Endothelial cell of umbilical vein (primary cell): ENCODE measurements around the gene PRR5L. TPM values are rescaled to one million over a fixed set of nuclear protein-coding genes. Genes with fewer than 3 reads are reported as not detected.

ENCODE experiments used
- BruUV-seq: library from RNA; stranded (reverse); fragments of 400-500 nt; replicated peaks from 2 replicates; lab custom pipeline; 2021; lab: Mats Ljungman, UMichigan
- CTCF ChIA-PET: fragments of 300-600, 350-600 bp; sonication (Branson Sonifier 250); formaldehyde crosslinking; loops from one replicate; lab custom pipeline; 2021; ENCODE audit warnings: antibody characterized with exemption, inconsistent platforms; lab: Charles Lee
- POLR2A ChIA-PET: fragments of 300-600, 350-600 bp; sonication (Branson Sonifier 250); formaldehyde crosslinking; loops from one replicate; lab custom pipeline; 2021; ENCODE audit warnings: antibody characterized with exemption, inconsistent platforms; lab: Charles Lee
- DNase-seq: peaks from one replicate; pipeline ENCODE4 v3.0.0-alpha.2; 2011; ENCODE audit warnings: low read depth, low spot score
- FAIRE-seq: peaks from 2 replicates; lab custom pipeline; 2011; peaks lifted over from hg19 to GRCh38; lab: Jason Lieb, UNC
- H2AFZ ChIP-seq: 2 replicates; pipeline ENCODE4 v1.6.0; 2012; ENCODE audit warnings: low read depth, low read length, control low read depth, inconsistent platforms
- H3K27ac ChIP-seq: 2 replicates; pipeline ENCODE4 v1.5.1; 2011; ENCODE audit warnings: low read depth, mild to moderate bottlenecking, control low read depth, low read length, moderate library complexity; ENCODE audit not compliant: insufficient read depth
- H3K27me3 ChIP-seq, 2 experiments: 2 replicates each; pipeline versions ENCODE4 v1.6.0 to v1.6.1; 2011; ENCODE audit warnings: low read length in 2 of 2, mixed read lengths in 1 of 2; ENCODE audit not compliant: control insufficient read depth in 2 of 2, insufficient read depth in 2 of 2
- H3K36me3 ChIP-seq, 2 experiments: 2 replicates in 1 of 2; 3 replicates in 1 of 2; pipeline ENCODE4 v1.5.1; 2011; ENCODE audit warnings: low read length in 2 of 2, mild to moderate bottlenecking in 1 of 2, moderate library complexity in 1 of 2; ENCODE audit not compliant: control insufficient read depth in 2 of 2, insufficient read depth in 2 of 2; ENCODE audit errors: extremely low read depth in 1 of 2
- H3K4me1 ChIP-seq: 3 replicates; pipeline ENCODE4 v1.5.1; 2011; ENCODE audit warnings: mild to moderate bottlenecking, low read length; ENCODE audit not compliant: control insufficient read depth, insufficient read depth; ENCODE audit errors: extremely low read depth
- H3K4me2 ChIP-seq: 2 replicates; pipeline ENCODE4 v1.6.1; 2011; ENCODE audit warnings: low read length, control low read depth, mixed read lengths; ENCODE audit not compliant: insufficient read depth
- H3K4me3 ChIP-seq, 3 experiments: fragments of 200-600 bp in 1 of 3; sonication (generic), shearing (Covaris generic) in 1 of 3; replicated peaks in 1 of 3; 2 replicates each; pipeline ENCODE4 v1.5.1; 2011 to 2016; ENCODE audit warnings: control low read depth in 3 of 3, low read length in 3 of 3, mild to moderate bottlenecking in 2 of 3, inconsistent platforms in 1 of 3, low read depth in 1 of 3, moderate library complexity in 1 of 3; ENCODE audit not compliant: insufficient read depth in 1 of 3
- H3K79me2 ChIP-seq: 2 replicates; pipeline ENCODE4 v1.6.0; 2012; ENCODE audit warnings: low read length, inconsistent platforms; ENCODE audit not compliant: control insufficient read depth, insufficient read depth
- H3K9ac ChIP-seq: replicated peaks from 2 replicates; pipeline ENCODE3; 2011; ENCODE audit warnings: low read length, control low read depth; ENCODE audit not compliant: insufficient read depth; ENCODE audit errors: extremely low read depth
- H3K9me1 ChIP-seq: replicated peaks from 3 replicates; pipeline ENCODE4 v1.6.0; 2011; ENCODE audit warnings: mild to moderate bottlenecking, low read length; ENCODE audit not compliant: control insufficient read depth, insufficient read depth; ENCODE audit errors: extremely low read depth
- H3K9me3 ChIP-seq: replicated peaks from 2 replicates; pipeline ENCODE4 v1.5.1; 2012; ENCODE audit warnings: low read length, inconsistent platforms; ENCODE audit not compliant: control insufficient read depth, insufficient read depth
- H4K20me1 ChIP-seq: replicated peaks from 2 replicates; pipeline ENCODE3; 2011; ENCODE audit warnings: mild to moderate bottlenecking, low read length; ENCODE audit not compliant: control insufficient read depth, insufficient read depth; ENCODE audit errors: extremely low read depth
- EZH2 ChIP-seq: IDR thresholded peaks from 2 replicates; pipeline ENCODE4 v1.6.1; 2012; ENCODE audit warnings: borderline replicate concordance, low read depth, mild to moderate bottlenecking, moderate library complexity, low read length, inconsistent platforms; ENCODE audit not compliant: severe bottlenecking
- FOS ChIP-seq: IDR thresholded peaks from 2 replicates; pipeline ENCODE4 v1.6.1; 2011; ENCODE audit warnings: mild to moderate bottlenecking, low read length, moderate library complexity, borderline replicate concordance; ENCODE audit not compliant: insufficient read depth
- GATA2 ChIP-seq: IDR thresholded peaks from 2 replicates; pipeline ENCODE4 v1.7.0; 2011; ENCODE audit warnings: low read depth, mild to moderate bottlenecking, moderate library complexity, mixed read lengths, low read length; ENCODE audit not compliant: insufficient read length, insufficient read depth
- JUN ChIP-seq: IDR thresholded peaks from 2 replicates; pipeline ENCODE4 v1.6.1; 2011; ENCODE audit warnings: borderline replicate concordance, low read depth; ENCODE audit not compliant: insufficient read length, insufficient read depth
- MYC ChIP-seq: IDR thresholded peaks from one replicate; pipeline ENCODE4 v1.6.1; 2011; ENCODE audit warnings: mild to moderate bottlenecking, low read depth, low read length
- POLR2A ChIP-seq: IDR thresholded peaks from 2 replicates; pipeline ENCODE4 v1.6.1; 2012; ENCODE audit warnings: low read depth, mild to moderate bottlenecking, control low read depth, low read length
- POLR2AphosphoS5 ChIP-seq: IDR thresholded peaks from 2 replicates; pipeline ENCODE4 v1.6.1; 2012; ENCODE audit warnings: low read depth, mild to moderate bottlenecking, control low read depth, low read length, moderate library complexity; ENCODE audit not compliant: insufficient read depth
- dilution Hi-C: fragments of 300-500 bp; cut with MboI; formaldehyde crosslinking; loops from one replicate; pipeline ENCODE4 v1.15.0; 2019; ENCODE audit warnings: low sequenced_read_pairs; ENCODE audit not compliant: extremely low pct_ligation_motif_present
- intact Hi-C: fragments of 100-400 bp; cut with micrococcal nuclease; formaldehyde crosslinking; loops from one replicate; pipeline ENCODE4 v1.10.0; 2022
- polyA plus RNA-seq, 4 experiments: library from polyadenylated mRNA; depleted of rRNA in 3 of 4; stranded (reverse) in 3 of 4; unstranded in 1 of 4; fragments of >200 nt; gene quantifications; 2 replicates each; pipeline versions ENCODE4 v1.2.1 to v1.2.3, GENCODE V29; 2011 to 2012; ENCODE audit warnings: missing spikeins in 1 of 4
- total RNA-seq: library from RNA; stranded (reverse); gene quantifications from 2 replicates; pipeline ENCODE4 v1.2.3, GENCODE V29; 2021
- TF ChIP-seq, protein P1 (sequence below), 2 donors: IDR thresholded peaks; 1 replicate in 1 of 2; 2 replicates in 1 of 2; pipeline ENCODE4 v1.5.1; 2011; ENCODE audit warnings: low read length in 2 of 2, mild to moderate bottlenecking in 2 of 2, moderate library complexity in 2 of 2, control low read depth in 1 of 2, inconsistent platforms in 1 of 2, low read depth in 1 of 2; ENCODE audit not compliant: insufficient read depth in 1 of 2; ENCODE audit errors: extremely low read depth in 1 of 2

Gene PRR5L
- total and polyA plus RNA-seq, 2 donors (not counting 3 experiments of a cell fraction or from before 2014, with no cell fraction given): 2.5 to 6.1 TPM

DNA sequence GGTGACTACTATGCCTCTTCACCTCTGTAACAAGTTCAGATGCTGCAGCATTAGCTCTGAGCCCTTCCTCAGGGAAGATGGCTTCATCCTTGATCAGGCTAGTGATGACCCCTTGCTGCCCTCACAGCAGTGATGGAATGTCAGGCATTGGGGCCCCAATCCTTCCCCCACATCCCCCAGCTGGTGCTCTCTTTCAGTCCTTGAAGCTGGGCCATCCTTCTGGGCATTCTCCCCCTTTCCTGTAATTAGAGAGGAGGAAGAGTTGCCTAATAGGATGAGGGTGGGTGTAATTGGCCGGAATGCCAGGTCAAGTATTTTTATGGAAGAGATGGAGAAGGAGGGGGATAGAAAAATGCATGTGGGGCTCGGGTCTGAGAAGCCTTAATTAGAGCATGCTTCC is 151.4 kb downstream of the PRR5L start:
- H4K20me1 ChIP-seq: no peaks in the 10 kb centered on the region
- no peaks in the 10 kb centered on the region for H3K27me3 ChIP-seq
- no peaks in the 10 kb centered on the region for H3K36me3 ChIP-seq
- no peak overlapping the region for H3K4me2 ChIP-seq
- H3K27ac ChIP-seq: no peak overlapping the region
- intact Hi-C loops: no loop called here
- no peak overlapping the region for H3K4me3 ChIP-seq
- H2AFZ ChIP-seq: no peak overlapping the region
- TF ChIP-seq FOS: no peak
- TF ChIP-seq GATA2: no peak
- TF ChIP-seq, protein P1, sequence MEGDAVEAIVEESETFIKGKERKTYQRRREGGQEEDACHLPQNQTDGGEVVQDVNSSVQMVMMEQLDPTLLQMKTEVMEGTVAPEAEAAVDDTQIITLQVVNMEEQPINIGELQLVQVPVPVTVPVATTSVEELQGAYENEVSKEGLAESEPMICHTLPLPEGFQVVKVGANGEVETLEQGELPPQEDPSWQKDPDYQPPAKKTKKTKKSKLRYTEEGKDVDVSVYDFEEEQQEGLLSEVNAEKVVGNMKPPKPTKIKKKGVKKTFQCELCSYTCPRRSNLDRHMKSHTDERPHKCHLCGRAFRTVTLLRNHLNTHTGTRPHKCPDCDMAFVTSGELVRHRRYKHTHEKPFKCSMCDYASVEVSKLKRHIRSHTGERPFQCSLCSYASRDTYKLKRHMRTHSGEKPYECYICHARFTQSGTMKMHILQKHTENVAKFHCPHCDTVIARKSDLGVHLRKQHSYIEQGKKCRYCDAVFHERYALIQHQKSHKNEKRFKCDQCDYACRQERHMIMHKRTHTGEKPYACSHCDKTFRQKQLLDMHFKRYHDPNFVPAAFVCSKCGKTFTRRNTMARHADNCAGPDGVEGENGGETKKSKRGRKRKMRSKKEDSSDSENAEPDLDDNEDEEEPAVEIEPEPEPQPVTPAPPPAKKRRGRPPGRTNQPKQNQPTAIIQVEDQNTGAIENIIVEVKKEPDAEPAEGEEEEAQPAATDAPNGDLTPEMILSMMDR (IDR thresholded peaks at IDR 0.05; ENCODE audit: extremely low read depth in 1 of 2, insufficient read depth in 1 of 2, low read depth in 1 of 2, low read length in 2 of 2): no peak
- TF ChIP-seq POLR2A: no peak
- TF ChIP-seq MYC: no peak
- no peak for TF ChIP-seq POLR2AphosphoS5
- no peak for TF ChIP-seq JUN
- no peak for TF ChIP-seq EZH2
- ChIA-PET POLR2A (no interaction called here), CTCF (interaction anchor here (0.9 kb wide), 1 partner anchor 155 kb away, joined by 3 read pairs; no protein-coding TSS in a partner anchor)
- no peak for DNase-seq
- H3K79me2 ChIP-seq: no peaks in the 10 kb centered on the region
- BruUV-seq: no TSS peak
- no peaks in the 10 kb centered on the region for H3K4me1 ChIP-seq
- H3K9ac ChIP-seq: no peak overlapping the region
- FAIRE-seq: no peak
- dilution Hi-C loops: no loop called here
- no peaks in the 10 kb centered on the region for H3K9me1 ChIP-seq
- H3K9me3 ChIP-seq: no peaks in the 10 kb centered on the region
